ENCODE results near the gene APRT.
"Not testable (repeated sequence)": the region's sequence is repeated elsewhere in the genome, so short reads cannot be mapped to it uniquely, and the experiment has no call there.

The APRT gene

DNA sequence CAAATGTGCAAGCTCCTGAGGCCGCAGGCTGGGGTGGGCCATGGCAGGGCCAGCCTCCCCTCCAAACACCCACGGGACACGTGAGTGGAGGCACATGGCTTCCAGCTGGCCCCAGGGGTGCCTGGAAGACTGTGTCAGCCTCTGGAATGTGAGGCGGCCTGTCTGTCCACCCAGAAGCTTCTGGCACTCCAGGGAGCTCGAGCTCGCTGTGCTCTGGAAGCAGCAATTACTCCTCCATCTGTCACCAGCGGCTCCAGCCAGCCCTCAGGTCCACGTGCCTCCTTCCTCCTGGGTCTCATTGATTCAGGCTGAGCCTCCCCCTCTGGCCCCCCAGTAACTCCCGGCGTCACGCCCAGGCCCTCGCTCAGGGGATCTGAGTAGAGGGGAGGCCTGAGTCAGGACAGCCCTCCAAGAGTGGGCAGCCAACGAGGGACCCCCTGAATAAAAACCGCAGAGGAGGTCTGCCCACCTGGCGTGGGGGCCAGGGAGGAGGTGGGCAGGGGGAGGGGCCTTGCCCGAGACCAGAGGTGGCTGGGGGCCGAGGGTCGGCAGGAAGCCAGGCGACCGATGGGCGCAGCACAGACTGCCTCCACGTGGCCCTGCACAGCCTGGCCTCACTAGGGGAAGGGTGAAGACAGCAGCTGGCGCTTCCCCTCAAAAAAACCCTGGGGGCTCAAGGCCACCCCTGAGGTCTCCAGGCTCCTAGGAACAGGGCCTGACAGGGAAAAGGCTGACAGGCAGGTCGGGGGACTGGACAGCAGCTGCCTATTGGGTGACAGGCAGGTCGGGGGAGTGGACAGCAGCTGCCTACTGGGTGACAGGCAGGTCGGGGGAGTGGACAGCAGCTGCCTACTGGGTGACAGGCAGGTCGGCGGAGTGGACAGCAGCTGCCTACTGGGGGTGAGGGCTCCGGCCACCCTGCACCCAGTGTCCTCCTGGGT is 38.6 kb downstream of the APRT start:
- no peaks in the 10 kb centered on the region for H3K36me3 Mint-ChIP-seq (ENCODE audit: low read depth)
- H3K4me3 Mint-ChIP-seq, result peak overlapping the region; percentile 46 to 61 (median 60)
- TF ChIP-seq, protein P1, sequence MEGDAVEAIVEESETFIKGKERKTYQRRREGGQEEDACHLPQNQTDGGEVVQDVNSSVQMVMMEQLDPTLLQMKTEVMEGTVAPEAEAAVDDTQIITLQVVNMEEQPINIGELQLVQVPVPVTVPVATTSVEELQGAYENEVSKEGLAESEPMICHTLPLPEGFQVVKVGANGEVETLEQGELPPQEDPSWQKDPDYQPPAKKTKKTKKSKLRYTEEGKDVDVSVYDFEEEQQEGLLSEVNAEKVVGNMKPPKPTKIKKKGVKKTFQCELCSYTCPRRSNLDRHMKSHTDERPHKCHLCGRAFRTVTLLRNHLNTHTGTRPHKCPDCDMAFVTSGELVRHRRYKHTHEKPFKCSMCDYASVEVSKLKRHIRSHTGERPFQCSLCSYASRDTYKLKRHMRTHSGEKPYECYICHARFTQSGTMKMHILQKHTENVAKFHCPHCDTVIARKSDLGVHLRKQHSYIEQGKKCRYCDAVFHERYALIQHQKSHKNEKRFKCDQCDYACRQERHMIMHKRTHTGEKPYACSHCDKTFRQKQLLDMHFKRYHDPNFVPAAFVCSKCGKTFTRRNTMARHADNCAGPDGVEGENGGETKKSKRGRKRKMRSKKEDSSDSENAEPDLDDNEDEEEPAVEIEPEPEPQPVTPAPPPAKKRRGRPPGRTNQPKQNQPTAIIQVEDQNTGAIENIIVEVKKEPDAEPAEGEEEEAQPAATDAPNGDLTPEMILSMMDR (IDR thresholded peaks at IDR 0.05; ENCODE audit: unreplicated experiment in 3 of 3), result no peak
- H3K27me3 Mint-ChIP-seq (ENCODE audit: low read depth), result peaks cover 32% of the 10 kb centered on the region
- no peaks in the 10 kb centered on the region for H3K9me3 Mint-ChIP-seq
- peaks cover 30% of the 10 kb centered on the region for H3K4me1 Mint-ChIP-seq
- H3K27ac Mint-ChIP-seq, result peak overlapping the region; percentile 74 to 91 (median 85)

DNA sequence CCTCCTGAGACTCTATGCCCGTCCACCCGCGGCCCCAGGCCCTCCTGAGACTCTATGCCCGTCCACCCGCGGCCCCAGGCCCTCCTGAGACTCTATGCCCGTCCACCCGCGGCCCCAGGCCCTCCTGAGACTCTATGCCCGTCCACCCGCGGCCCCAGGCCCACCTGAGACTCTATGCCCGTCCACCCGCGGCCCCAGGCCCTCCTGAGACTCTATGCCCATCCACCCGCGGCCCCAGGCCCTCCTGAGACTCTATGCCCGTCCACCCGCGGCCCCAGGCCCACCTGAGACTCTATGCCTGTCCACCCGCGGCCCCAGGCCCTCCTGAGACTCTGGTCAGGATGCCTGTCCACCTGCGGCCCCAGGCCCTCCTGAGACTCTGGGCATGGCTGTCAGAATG is 39.9 kb downstream of the APRT start:
- H3K27ac Mint-ChIP-seq; H3K4me3 Mint-ChIP-seq; H3K9me3 Mint-ChIP-seq; H3K36me3 Mint-ChIP-seq (ENCODE audit: low read depth): not testable (repeated sequence)
- peaks cover 22% of the 10 kb centered on the region for H3K4me1 Mint-ChIP-seq
- peaks cover 28% of the 10 kb centered on the region for H3K27me3 Mint-ChIP-seq (ENCODE audit: low read depth)

DNA sequence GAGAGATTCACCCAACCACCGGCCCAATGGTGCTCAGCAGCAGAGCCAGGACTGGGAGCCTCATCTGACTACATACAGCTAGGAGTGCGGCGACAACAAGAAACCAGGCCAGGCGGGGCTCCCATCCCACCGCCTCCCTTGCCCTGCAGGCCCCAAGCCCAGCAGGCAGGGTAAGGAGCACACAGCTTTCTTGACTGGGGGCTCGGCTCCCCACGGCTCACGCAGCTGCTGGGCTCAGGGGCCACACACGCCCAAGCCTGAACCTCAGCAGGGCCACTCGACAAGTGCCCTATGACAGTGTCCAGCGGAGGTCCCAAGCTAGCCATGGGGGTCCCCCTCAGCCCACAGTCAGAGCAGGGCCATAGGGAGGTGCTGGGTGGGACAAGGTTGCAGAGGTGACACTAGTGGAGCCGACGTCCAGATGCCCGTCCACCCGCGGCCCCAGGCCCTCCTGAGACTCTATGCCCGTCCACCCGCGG is 40.4 kb downstream of the APRT start:
- H3K9me3 Mint-ChIP-seq, result no peaks in the 10 kb centered on the region
- peaks cover 22% of the 10 kb centered on the region for H3K4me1 Mint-ChIP-seq
- TF ChIP-seq, protein P1 (IDR thresholded peaks at IDR 0.05; ENCODE audit: unreplicated experiment in 3 of 3), result no peak
- H3K27me3 Mint-ChIP-seq (ENCODE audit: low read depth), result peaks cover 24% of the 10 kb centered on the region
- H3K4me3 Mint-ChIP-seq, result peak overlapping the region; percentile 54 to 72 (median 67)
- H3K27ac Mint-ChIP-seq, result peak overlapping the region; percentile 81 to 94 (median 83)
- no peaks in the 10 kb centered on the region for H3K36me3 Mint-ChIP-seq (ENCODE audit: low read depth)

DNA sequence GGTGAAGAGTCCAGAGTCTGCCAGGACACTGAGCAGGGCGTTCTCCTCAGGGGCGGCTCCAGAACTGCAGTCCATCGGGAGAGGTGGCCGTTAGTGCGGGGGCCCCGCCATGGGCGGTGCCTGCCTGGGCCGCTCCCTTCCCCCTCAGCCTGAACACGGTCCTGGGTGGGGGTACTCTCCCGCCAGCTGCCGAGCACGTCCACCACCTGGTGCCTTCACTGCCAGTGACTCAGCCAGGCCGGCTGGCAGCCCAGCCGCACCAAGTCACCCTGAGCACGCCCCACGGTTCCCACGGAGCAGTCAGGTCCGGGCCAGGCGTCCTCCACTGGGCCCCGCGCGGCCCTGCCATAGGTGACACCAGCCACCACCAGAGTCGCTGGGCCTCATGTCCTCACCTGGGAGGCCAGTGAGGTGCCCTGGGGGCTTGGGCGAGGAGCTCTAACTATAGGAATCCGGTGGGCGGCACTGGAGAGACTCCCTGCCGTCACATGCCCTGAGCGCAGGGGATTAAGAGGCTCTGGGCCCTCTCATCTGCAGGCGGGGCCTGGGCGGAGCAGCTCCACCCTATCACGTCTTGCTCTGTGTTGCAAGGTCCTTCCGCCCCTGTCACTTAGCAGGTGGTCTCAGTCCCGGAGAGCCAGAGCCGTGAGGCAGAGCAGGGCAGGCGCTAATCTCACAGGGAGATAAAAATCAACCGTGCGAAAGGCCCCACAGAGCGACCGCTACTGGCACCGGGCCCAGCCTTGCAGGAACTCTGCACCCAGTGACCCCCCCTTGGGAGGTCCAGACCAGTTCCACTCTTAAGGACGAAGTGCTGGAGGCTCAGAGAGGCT is 41.1 kb downstream of the APRT start:
- H3K4me3 Mint-ChIP-seq, result peak overlapping the region; percentile 54 to 72 (median 67)
- no peaks in the 10 kb centered on the region for H3K36me3 Mint-ChIP-seq (ENCODE audit: low read depth)
- peak overlapping the region; percentile 81 to 94 (median 83) for H3K27ac Mint-ChIP-seq
- H3K4me1 Mint-ChIP-seq, result peaks cover 22% of the 10 kb centered on the region
- H3K9me3 Mint-ChIP-seq, result no peaks in the 10 kb centered on the region
- TF ChIP-seq, protein P1 (IDR thresholded peaks at IDR 0.05; ENCODE audit: unreplicated experiment in 3 of 3), result no peak
- peaks cover 22% of the 10 kb centered on the region for H3K27me3 Mint-ChIP-seq (ENCODE audit: low read depth)

DNA sequence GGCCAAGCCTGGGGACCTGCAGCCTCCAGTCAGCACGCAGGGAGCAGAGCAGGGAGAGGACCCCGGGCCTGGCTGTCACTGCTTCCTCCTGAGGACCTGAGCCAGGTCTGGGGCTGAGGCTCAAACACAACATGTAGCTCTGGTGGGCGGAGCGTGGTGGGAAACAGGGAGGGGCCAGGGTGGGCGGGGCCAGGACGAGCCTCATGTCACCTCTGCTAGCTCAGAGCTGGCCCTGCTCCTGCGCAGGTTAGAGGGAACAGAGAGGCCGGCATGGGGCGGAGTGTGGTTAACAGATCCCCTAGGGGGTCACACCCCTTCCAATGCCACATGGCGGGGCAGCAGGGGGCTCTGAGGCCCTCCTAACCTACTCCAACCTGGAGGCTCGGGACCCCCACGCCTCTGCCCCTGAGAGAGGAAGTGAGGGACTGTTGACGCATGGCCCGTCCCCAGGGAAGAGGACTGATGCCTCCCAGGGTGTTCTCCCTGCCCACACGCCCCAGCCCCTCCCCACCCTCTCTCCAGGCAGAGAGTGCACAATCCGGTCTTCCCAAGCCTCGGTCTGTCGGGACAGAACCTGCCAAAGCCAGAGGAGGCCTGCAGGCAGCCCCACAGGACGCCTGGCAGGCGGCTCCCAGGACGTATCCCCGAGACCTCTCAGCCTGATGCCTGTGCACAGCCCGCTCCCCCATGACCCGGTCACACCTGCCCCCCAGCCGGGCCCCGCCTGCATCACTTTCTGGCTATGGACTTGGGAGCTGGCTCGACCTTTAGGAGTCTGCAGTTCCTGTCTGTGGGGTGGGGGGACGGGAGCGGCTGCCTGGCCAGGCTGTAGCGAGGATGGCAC is 41.9 kb downstream of the APRT start:
- H3K27ac Mint-ChIP-seq, result peak overlapping the region; percentile 29 to 66 (median 59)
- no peaks in the 10 kb centered on the region for H3K9me3 Mint-ChIP-seq
- peaks cover 21% of the 10 kb centered on the region for H3K27me3 Mint-ChIP-seq (ENCODE audit: low read depth)
- no peaks in the 10 kb centered on the region for H3K36me3 Mint-ChIP-seq (ENCODE audit: low read depth)
- peaks cover 22% of the 10 kb centered on the region for H3K4me1 Mint-ChIP-seq
- peak overlapping the region in 2 of 3 experiments; percentile 27 to 32 for H3K4me3 Mint-ChIP-seq
- TF ChIP-seq, protein P1 (IDR thresholded peaks at IDR 0.05; ENCODE audit: unreplicated experiment in 3 of 3), result no peak
